Posterior cingulate gyrus (tissue), 11 donors: ENCODE data around the gene SMIM41.
A peak's percentile ranks its signal among the peaks of the same experiment; 100 is the strongest.

ENCODE experiments used
- DNase-seq, 10 donors: peaks; one replicate each; pipeline versions ENCODE4 v3.0.0 to v3.0.0-alpha.2; 2020 to 2021; ENCODE audit warnings: mixed read lengths in 3 of 10
- intact Hi-C: fragments of 100-400 bp; cut with DNase I; formaldehyde crosslinking; loops from one replicate; pipeline ENCODE4 v1.15.1; 2023

SMIM41 gene

DNA sequence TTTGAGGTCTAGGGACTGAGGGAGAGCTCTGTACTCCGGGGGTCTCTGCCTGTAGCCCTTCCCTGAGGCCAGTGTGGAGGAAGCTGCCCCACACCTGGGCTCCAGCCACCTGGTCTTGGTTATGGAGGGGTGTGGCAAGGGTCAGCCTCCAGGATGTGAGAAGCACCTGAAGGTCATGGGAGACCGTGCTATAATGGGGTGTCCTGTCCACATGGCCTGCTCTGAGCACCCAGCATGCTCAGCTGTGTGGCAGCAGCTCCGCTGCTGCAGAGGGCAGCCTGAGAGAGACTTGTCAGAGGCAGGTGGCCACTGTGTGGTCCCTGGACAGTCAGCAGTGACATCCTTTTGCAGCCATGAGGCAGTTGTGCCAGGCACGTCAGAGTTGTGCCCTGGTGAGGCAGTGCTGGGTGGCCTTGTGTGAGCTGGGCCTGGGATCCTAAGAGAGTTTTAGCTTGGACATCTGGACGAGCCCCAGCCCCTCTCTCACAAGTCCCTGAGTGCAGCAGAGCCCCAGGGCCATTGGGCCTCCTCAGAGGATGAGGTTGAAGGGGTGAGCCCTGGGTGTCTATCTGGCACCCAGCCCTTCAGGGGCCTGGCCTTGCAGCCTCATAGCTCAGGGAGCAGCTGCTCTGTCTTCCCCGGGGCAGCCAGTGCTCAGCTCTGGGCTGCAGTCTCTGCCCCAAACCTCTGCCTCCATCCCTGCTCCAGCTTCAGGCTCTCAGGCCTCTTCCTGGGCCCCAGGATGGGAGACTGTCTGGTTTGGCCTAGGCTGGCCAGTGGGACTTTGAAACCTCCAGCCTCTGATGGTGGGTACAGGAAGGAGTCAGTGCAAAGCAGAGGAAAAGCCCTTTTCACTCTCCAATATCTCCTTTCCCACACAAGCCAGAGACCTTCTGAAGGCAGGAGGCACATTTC is 17.1 kb upstream of the SMIM41 start:
- intact Hi-C loops, result no loop called here
- no peak for DNase-seq

DNA sequence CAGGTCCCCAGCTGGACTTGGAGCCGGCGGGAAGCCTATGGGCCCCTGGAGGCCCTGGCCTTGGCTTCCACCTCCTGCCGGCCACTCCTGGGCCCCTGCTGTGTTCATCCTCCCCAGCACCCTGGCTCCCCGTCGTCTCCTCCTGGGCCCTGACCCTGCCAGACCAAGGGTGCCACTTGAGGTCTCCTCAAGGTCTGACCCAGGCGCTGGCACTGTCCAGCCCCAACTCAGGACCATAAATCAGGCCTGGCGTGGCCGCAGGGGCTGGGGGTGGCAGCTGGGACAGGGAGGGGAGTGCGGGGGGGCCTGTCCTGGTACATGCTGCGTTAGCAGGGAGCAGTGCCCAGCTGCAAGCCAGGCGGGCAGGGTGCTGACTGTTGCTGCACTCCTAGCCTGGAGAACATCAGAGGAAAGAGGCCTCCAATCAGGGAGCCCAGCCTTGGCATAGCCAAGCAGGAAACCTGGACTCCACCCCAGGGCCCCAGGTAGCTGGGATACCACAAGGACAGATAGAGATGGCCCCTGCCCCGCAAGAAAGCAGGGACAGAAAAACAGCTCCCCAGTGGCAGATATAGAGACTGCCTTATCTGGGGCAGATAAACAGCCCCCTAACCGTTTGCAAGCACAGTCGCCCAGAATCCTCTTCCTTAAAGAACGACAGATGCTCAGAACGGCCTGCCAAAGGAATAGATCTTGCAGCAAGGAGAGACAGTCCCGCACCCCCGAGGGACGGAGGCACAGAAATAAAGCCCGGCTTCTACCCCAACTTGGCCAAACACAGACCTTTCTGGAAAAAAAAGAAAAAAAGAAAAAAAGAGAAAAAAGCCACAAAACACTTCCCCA is 16.2 kb upstream of the SMIM41 start:
- intact Hi-C loops, result no loop called here
- DNase-seq, result peak in 4 of 10 donors; percentile 54 to 90 (median 70)

DNA sequence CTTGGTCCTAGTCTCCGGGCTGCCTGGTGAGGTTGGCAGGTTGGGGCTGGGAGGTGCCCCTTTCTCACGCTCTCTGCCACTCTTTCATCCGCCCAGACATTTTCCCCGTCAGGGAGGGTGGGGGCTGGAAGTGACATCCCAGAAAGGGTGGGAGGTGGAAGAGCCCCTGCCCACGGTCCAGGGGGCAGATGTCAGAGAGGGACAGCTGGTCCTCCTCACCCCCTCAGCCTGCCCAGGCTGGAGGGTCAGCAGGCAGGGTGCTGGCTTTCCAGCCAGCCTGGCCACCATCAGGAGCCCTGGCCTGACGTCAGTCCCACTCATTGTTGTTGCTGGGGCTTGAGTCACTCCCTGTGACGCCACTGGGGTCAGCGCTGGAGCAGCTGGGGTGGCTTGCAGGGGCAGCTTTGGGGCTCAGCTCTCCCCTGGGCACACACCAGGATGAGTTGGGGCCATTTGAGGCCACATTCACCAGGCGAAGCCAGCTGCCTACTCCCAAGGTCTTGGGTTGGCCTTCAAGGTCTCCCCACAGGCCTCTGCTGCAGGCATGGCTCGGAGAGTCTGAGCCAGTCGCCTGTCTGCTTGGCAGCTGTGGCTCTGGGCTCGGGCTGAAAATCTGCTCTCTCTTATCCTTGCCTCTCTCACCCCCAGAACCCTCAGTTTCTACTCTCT is 15.4 kb upstream of the SMIM41 start:
- DNase-seq, result peak in 1 of 10 donors; percentile 78
- intact Hi-C loops, result no loop called here

GRCh38 chr12:52066346-52067080 is 13.0 kb upstream of the SMIM41 start:
- intact Hi-C loops, result loop anchor here (5.0 kb wide), 1 partner anchor 39 kb away; no protein-coding TSS in a partner anchor
- DNase-seq, result peak in 1 of 10 donors; percentile 1

DNA sequence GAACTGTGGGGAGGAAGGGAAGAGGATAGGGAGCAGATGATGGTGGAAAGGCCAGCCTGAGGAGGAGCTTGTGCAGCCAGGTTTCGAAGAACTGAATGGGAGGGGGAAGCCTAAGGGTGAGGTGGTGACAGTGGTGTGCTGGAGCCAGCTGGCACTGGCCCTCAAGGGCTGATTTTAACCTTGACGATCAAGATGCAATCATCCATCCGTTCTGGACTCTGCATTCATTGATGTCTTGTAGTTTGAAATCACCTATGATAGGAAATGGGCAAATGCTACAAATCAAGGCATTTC is 12.5 kb upstream of the SMIM41 start:
- intact Hi-C loops, result loop anchor here (5.0 kb wide), 1 partner anchor 40 kb away; no protein-coding TSS in a partner anchor

DNA sequence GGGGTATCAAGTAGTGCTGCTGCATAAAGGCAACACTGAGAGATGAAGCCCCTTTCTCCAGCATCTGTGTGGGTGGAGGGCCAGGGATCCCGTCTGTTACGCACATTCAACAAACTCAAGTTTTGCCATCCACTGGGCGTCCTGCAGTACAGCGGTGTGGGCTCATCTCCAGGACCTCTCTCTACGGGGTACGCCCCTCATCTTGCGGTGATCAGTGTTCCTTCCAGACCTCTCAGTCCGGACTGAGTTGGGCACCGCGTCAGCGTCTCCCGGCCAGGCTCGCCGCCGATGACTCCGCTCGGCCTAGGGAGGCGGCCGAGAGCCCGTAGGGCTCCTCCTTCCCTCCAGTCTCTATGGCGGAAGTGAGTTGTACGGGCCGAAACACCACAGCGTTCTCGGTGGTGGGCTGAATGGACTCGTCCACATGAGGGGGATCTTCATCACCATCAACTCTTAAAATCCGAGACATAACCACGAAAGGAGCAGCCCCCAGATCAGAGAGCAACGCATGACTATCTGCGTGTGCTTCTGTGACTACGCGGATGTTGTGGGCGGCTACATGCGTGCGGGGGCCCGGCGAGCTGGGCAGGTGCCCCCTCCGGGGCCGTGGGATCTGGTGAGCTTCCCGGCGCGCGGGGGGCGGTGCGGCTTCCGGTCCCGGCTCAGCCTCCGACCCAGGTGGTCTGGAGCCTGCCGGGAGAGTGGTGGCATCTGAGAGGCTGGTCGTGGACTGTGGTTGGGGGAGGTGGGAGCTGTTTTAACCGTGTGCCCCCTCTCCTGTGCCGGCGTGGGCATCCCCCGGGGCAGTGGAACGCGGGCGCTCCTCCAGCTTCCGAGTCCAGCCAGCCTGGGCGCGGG is 9.9 kb upstream of the SMIM41 start, which contains the start of gene ATG101:
ATG101 (plus strand) TSS at position 652 of the 858 bp plus-strand sequence. CDS start 3,673 bp downstream, outside the sequence.
- DNase-seq, result peak; percentile 83 to 99 (median 89)
- intact Hi-C loops, result loop anchor here (5.0 kb wide), 1 partner anchor 42 kb away; no protein-coding TSS in a partner anchor

More for the DNA sequence above, 12.5 kb upstream of the SMIM41 start:
- DNase-seq, result no peak

GRCh38 chr12:52070185-52070925 is 9.1 kb upstream of the SMIM41 start:
- no peak for DNase-seq
- intact Hi-C loops, result no loop called here

GRCh38 chr12:52073531-52074381 is 5.7 kb upstream of the SMIM41 start:
- DNase-seq, result peak in 3 of 10 donors; percentile 45 to 81 (median 80)
- intact Hi-C loops, result no loop called here

GRCh38 chr12:52074971-52075724 is 4.4 kb upstream of the SMIM41 start:
- intact Hi-C loops, result no loop called here
- peak in 1 of 10 donors; percentile 8 for DNase-seq

GRCh38 chr12:52076811-52077210 is 2.7 kb upstream of the SMIM41 start:
- intact Hi-C loops, result no loop called here
- DNase-seq, result peak in 1 of 10 donors; percentile 43

DNA sequence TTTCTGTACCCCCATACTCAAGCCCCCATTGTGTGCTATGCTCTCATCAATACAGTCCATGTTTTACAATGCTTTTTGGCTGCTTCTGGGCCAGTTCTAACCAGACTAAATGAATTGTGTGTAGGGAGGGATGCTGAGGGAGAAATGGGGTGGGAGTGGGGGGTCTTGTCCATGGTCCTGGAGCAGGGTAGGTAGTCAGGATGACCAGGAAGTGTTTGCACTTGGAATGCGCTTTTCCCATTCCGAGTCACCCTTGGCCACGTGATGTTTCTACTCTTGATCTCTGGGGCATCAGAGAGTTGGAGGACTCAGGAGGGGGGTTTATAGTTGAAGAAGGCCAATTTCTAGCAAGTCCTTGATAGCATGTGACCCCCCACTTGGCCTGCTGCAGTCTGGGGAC is 1.2 kb upstream of the SMIM41 start:
- DNase-seq, result no peak
- intact Hi-C loops, result no loop called here

GRCh38 chr12:52080403-52081251 is 1.1 kb downstream of the SMIM41 start:
- intact Hi-C loops, result no loop called here
- DNase-seq, result no peak

- DNase-seq, result no peak
- intact Hi-C loops, result no loop called here
Observed at GRCh38 chr12:52081263-52081733, 1.8 kb downstream of the SMIM41 start.

- intact Hi-C loops, result no loop called here
- no peak for DNase-seq
Observed at GRCh38 chr12:52082026-52082668, 2.6 kb downstream of the SMIM41 start.

GRCh38 chr12:52082669-52082987 is 3.1 kb downstream of the SMIM41 start:
- intact Hi-C loops, result no loop called here
- DNase-seq, result peak in 2 of 10 donors; percentile 48 to 92
